Cardiac muscle cell (in vitro differentiated cells and primary cell): Measurements from ENCODE around the gene PJA2. TPM values are rescaled to one million over a fixed set of nuclear protein-coding genes. Genes with fewer than 3 reads are reported as not detected.

Source experiments
- DNase-seq, 2 donors: peaks; one replicate each; pipeline versions ENCODE4 v3.0.0 to v3.0.0-alpha.2; 2010 to 2017; ENCODE audit warnings: low read depth in 1 of 2, low spot score in 1 of 2
- H3K27ac ChIP-seq: fragments of 200-600 bp; sonication (generic); 2 replicates; pipeline ENCODE4 v1.5.1; 2016
- H3K27me3 ChIP-seq: fragments of 200-600 bp; sonication (generic); 2 replicates; pipeline ENCODE4 v1.6.0; 2016; ENCODE audit warnings: control low read depth
- H3K36me3 ChIP-seq: fragments of 200-600 bp; sonication (generic); 2 replicates; pipeline ENCODE4 v1.5.1; 2016; ENCODE audit warnings: control low read depth
- H3K4me1 ChIP-seq: fragments of 200-600 bp; sonication (generic); 2 replicates; pipeline ENCODE4 v1.8.1; 2017; ENCODE audit warnings: low read depth, mild to moderate bottlenecking, mixed run types
- H3K4me3 ChIP-seq: fragments of 200-600 bp; sonication (generic); 2 replicates; pipeline ENCODE4 v1.5.1; 2016; ENCODE audit warnings: mild to moderate bottlenecking
- H3K9me3 ChIP-seq: fragments of 200-600 bp; sonication (generic); 2 replicates; pipeline ENCODE4 v1.5.1; 2017; ENCODE audit warnings: low read depth, mild to moderate bottlenecking, control low read depth
- CTCF ChIP-seq: IDR thresholded peaks from 2 replicates; pipeline ENCODE4 v1.5.1; 2012; ENCODE audit warnings: low read depth, mild to moderate bottlenecking, low read length
- polyA plus RNA-seq: library from polyadenylated mRNA; unstranded; fragments of >200 nt; fragmentation: Nextera tagmentation; extraction: Ambion mirVana; gene quantifications from 2 replicates; pipeline ENCODE4 v1.2.1, GENCODE V29; 2016
- total RNA-seq: library from RNA; depleted of rRNA; stranded (reverse); fragments of >200 nt; gene quantifications from 2 replicates; pipeline ENCODE4 v1.2.3, GENCODE V29; 2016

Gene PJA2
- total and polyA plus RNA-seq, 2 experiments from 2014 or later, result 71.8 to 73.6 TPM

GRCh38 chr5:109374625-109375024, 35.1 kb downstream of the PJA2 start:
- Histone ChIP-seq H3K4me3 (no peak overlapping the region), H3K27me3 (no peaks in the 10 kb centered on the region), H3K27ac (peak overlapping the region; percentile 56), H3K36me3 (peaks cover 31% of the 10 kb centered on the region), H3K4me1 (no peaks in the 10 kb centered on the region), H3K9me3 (no peaks in the 10 kb centered on the region)
- TF ChIP-seq CTCF, result no peak
- DNase-seq, result peak in 1 of 2 donors; percentile 12

- peaks cover 24% of the 10 kb centered on the region for H3K36me3 ChIP-seq
Observed at GRCh38 chr5:109373932-109374331, 35.8 kb downstream of the PJA2 start.

GRCh38 chr5:109370343-109370742, 39.4 kb downstream of the PJA2 start:
- no peak for DNase-seq
- Histone ChIP-seq H3K4me1 (no peaks in the 10 kb centered on the region), H3K4me3 (no peak overlapping the region), H3K27ac (no peak overlapping the region), H3K27me3 (no peaks in the 10 kb centered on the region), H3K9me3 (no peaks in the 10 kb centered on the region), H3K36me3 (peaks cover 15% of the 10 kb centered on the region)
- no peak for TF ChIP-seq CTCF

More at GRCh38 chr5:109373932-109374331, 35.8 kb downstream of the PJA2 start:
- Histone ChIP-seq H3K27ac (peak overlapping the region; percentile 56), H3K9me3 (no peaks in the 10 kb centered on the region), H3K27me3 (no peaks in the 10 kb centered on the region), H3K4me3 (no peak overlapping the region), H3K4me1 (no peaks in the 10 kb centered on the region)
- TF ChIP-seq CTCF, result no peak
- DNase-seq, result peak in 1 of 2 donors; percentile 4

- TF ChIP-seq CTCF, result no peak
- no peak for DNase-seq
- Histone ChIP-seq H3K9me3 (no peaks in the 10 kb centered on the region), H3K27ac (no peak overlapping the region), H3K4me3 (no peak overlapping the region), H3K4me1 (no peaks in the 10 kb centered on the region), H3K36me3 (peaks cover 41% of the 10 kb centered on the region), H3K27me3 (no peaks in the 10 kb centered on the region)
Observed at GRCh38 chr5:109365653-109366052, 44.1 kb downstream of the PJA2 start.

GRCh38 chr5:109364977-109365376, 44.8 kb downstream of the PJA2 start:
- no peak overlapping the region for H3K27ac ChIP-seq
- H3K27me3 ChIP-seq, result no peaks in the 10 kb centered on the region
- H3K9me3 ChIP-seq, result no peaks in the 10 kb centered on the region
- H3K4me3 ChIP-seq, result no peak overlapping the region
- H3K4me1 ChIP-seq, result no peaks in the 10 kb centered on the region
- no peak for DNase-seq
- no peak for TF ChIP-seq CTCF
- H3K36me3 ChIP-seq, result peaks cover 43% of the 10 kb centered on the region

GRCh38 chr5:109359642-109360041, 50.1 kb downstream of the PJA2 start:
- Histone ChIP-seq H3K27ac (no peak overlapping the region), H3K9me3 (no peaks in the 10 kb centered on the region), H3K4me3 (no peak overlapping the region), H3K27me3 (no peaks in the 10 kb centered on the region), H3K36me3 (peaks cover 41% of the 10 kb centered on the region), H3K4me1 (no peaks in the 10 kb centered on the region)
- DNase-seq, result no peak
- no peak for TF ChIP-seq CTCF
